GM06990 (cell line): ENCODE results near the gene SYT6.

ENCODE experiments used
- DNase-seq: peaks from one replicate; pipeline ENCODE4 v3.0.0-alpha.2; 2011; ENCODE audit not compliant: insufficient read length; ENCODE audit errors: extremely low read depth
- H3K27me3 ChIP-seq: replicated peaks from 2 replicates; pipeline ENCODE4 v1.6.0; 2011; ENCODE audit warnings: low read length; ENCODE audit not compliant: control insufficient read depth, insufficient read depth
- H3K36me3 ChIP-seq: 2 replicates; pipeline ENCODE4 v1.5.1; 2011; ENCODE audit warnings: low read length; ENCODE audit not compliant: control insufficient read depth, insufficient read depth
- H3K4me3 ChIP-seq: replicated peaks from 2 replicates; pipeline ENCODE4 v1.5.1; 2011; ENCODE audit warnings: low read depth, mild to moderate bottlenecking, control low read depth, low read length
- TF ChIP-seq, protein P1 (sequence below): IDR thresholded peaks from 2 replicates; pipeline ENCODE4 v1.5.1; 2011; ENCODE audit warnings: low read length, control low read depth, mild to moderate bottlenecking, inconsistent platforms; ENCODE audit not compliant: insufficient read depth, poor library complexity, severe bottlenecking

The SYT6 gene

GRCh38 chr1:114139540-114139939, 14.1 kb downstream of the SYT6 start:
- TF ChIP-seq, protein P1, sequence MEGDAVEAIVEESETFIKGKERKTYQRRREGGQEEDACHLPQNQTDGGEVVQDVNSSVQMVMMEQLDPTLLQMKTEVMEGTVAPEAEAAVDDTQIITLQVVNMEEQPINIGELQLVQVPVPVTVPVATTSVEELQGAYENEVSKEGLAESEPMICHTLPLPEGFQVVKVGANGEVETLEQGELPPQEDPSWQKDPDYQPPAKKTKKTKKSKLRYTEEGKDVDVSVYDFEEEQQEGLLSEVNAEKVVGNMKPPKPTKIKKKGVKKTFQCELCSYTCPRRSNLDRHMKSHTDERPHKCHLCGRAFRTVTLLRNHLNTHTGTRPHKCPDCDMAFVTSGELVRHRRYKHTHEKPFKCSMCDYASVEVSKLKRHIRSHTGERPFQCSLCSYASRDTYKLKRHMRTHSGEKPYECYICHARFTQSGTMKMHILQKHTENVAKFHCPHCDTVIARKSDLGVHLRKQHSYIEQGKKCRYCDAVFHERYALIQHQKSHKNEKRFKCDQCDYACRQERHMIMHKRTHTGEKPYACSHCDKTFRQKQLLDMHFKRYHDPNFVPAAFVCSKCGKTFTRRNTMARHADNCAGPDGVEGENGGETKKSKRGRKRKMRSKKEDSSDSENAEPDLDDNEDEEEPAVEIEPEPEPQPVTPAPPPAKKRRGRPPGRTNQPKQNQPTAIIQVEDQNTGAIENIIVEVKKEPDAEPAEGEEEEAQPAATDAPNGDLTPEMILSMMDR: no peak
- DNase-seq: no peak
- Histone ChIP-seq H3K36me3 (no peaks in the 10 kb centered on the region), H3K27me3 (no peaks in the 10 kb centered on the region), H3K4me3 (no peak overlapping the region)

GRCh38 chr1:114137497-114137896, 16.2 kb downstream of the SYT6 start:
- H3K4me3 ChIP-seq: no peak overlapping the region
- H3K36me3 ChIP-seq: no peaks in the 10 kb centered on the region
- H3K27me3 ChIP-seq: no peaks in the 10 kb centered on the region
- TF ChIP-seq, protein P1: no peak
- no peak for DNase-seq

GRCh38 chr1:114135786-114136185, 17.9 kb downstream of the SYT6 start:
- no peaks in the 10 kb centered on the region for H3K36me3 ChIP-seq
- TF ChIP-seq, protein P1: no peak
- no peaks in the 10 kb centered on the region for H3K27me3 ChIP-seq
- no peak overlapping the region for H3K4me3 ChIP-seq
- DNase-seq: no peak

- no peak overlapping the region for H3K4me3 ChIP-seq
- DNase-seq: no peak
- no peaks in the 10 kb centered on the region for H3K27me3 ChIP-seq
- TF ChIP-seq, protein P1: no peak
- H3K36me3 ChIP-seq: no peaks in the 10 kb centered on the region
Observed at GRCh38 chr1:114134518-114134917, 19.2 kb downstream of the SYT6 start.

- DNase-seq: no peak
- H3K36me3 ChIP-seq: no peaks in the 10 kb centered on the region
- H3K27me3 ChIP-seq: no peaks in the 10 kb centered on the region
- TF ChIP-seq, protein P1: no peak
- H3K4me3 ChIP-seq: no peak overlapping the region
Observed at GRCh38 chr1:114133129-114133528, 20.5 kb downstream of the SYT6 start.

DNA sequence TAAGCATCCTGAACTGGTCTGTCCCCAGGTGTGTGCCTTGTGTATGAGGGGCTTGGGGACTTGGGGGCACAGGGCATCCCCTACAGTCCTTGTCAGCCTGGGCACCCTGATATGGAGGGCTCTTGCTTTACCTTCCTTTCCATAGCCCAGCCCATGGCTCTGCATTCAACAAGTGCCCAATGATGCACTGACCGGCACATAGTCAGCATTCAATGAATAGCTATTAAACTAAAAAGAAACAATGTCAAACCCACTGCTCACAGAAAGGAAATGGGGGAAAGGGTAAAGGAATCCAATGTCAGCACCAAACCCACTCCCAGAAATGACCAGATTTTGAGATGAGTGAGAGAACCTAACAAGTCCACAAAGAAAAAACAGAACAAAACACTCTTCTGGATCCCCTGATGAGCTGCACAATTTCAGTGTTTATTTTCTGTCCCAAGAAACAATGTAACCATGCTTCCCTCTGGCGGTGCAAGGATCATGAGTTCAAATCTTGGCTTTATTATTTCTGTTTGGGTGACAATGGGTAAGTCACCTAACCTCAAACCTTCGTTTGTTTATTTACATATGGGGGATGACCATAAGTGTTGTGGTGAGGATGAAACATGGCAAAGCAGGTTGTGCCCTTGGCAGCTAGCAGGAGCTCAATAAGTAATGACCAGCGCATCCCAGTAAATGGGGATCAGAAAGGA, 22.0 kb downstream of the SYT6 start:
- Histone ChIP-seq H3K27me3 (no peaks in the 10 kb centered on the region), H3K36me3 (no peaks in the 10 kb centered on the region), H3K4me3 (no peak overlapping the region)
- no peak for DNase-seq
- TF ChIP-seq, protein P1: no peak
